Spleen (tissue), 11 donors: ENCODE data around the gene GJC2. TPM values are rescaled to one million over a fixed set of nuclear protein-coding genes. Genes with fewer than 3 reads are reported as not detected.

Experiments used
- DNase-seq: peaks from one replicate; pipeline ENCODE4 v3.0.0-alpha.2; 2020
- H3K27ac ChIP-seq, 8 donors: fragments of 200-600 bp; sonication (generic) in 7 of 8; 1 replicate in 4 of 8; 2 replicates in 4 of 8; pipeline versions ENCODE4 v1.5.0 to v1.8.0; 2016 to 2021; ENCODE audit warnings: inconsistent platforms in 4 of 8, mild to moderate bottlenecking in 4 of 8, moderate library complexity in 1 of 8
- H3K27me3 ChIP-seq, 7 donors: fragments of 200-600 bp; sonication (generic) in 6 of 7; replicated peaks in 1 of 7; 1 replicate in 4 of 7; 2 replicates in 3 of 7; pipeline versions ENCODE4 v1.5.0 to v1.8.0; 2016 to 2021; ENCODE audit warnings: inconsistent platforms in 3 of 7, mild to moderate bottlenecking in 1 of 7
- H3K36me3 ChIP-seq, 6 donors: fragments of 200-600 bp; sonication (generic) in 5 of 6; 1 replicate in 4 of 6; 2 replicates in 2 of 6; pipeline versions ENCODE4 v1.5.0 to v1.8.0; 2016 to 2021; ENCODE audit warnings: inconsistent platforms in 2 of 6
- H3K4me1 ChIP-seq, 6 donors: fragments of 200-600 bp; sonication (generic) in 5 of 6; 1 replicate in 3 of 6; 2 replicates in 3 of 6; pipeline versions ENCODE4 v1.5.0 to v1.8.0; 2016 to 2021; ENCODE audit warnings: inconsistent platforms in 3 of 6
- H3K4me3 ChIP-seq, 8 donors: fragments of 200-600 bp; sonication (generic) in 7 of 8; 1 replicate in 4 of 8; 2 replicates in 4 of 8; pipeline versions ENCODE4 v1.5.0 to v1.8.0; 2016 to 2021; ENCODE audit warnings: inconsistent platforms in 4 of 8, mild to moderate bottlenecking in 4 of 8, moderate library complexity in 2 of 8
- H3K9me3 ChIP-seq, 8 donors: fragments of 200-600 bp; sonication (generic) in 7 of 8; 1 replicate in 4 of 8; 2 replicates in 4 of 8; pipeline versions ENCODE4 v1.5.0 to v1.8.0; 2016 to 2021; ENCODE audit warnings: inconsistent platforms in 4 of 8
- POLR2A ChIP-seq, 3 donors: fragments of 450-650 bp; IDR thresholded peaks; one replicate each; pipeline ENCODE4 v1.5.1; 2017; ENCODE audit warnings: antibody characterized with exemption in 3 of 3, mild to moderate bottlenecking in 1 of 3
- POLR2AphosphoS5 ChIP-seq, 3 donors: sonication (generic); formaldehyde crosslinking; IDR thresholded peaks; one replicate each; pipeline ENCODE4 v1.5.1; 2017; ENCODE audit warnings: antibody characterized with exemption in 3 of 3
- WGBS, 5 donors: extraction: QIAGEN DNeasy Blood & Tissue Kit in 3 of 5; methylation state at CpG; one replicate each; pipeline versions ENCODE4 v1.1.5 to v1.1.7; 2013 to 2018; 5-methylcytosine and 5-hydroxymethylcytosine counted together
- intact Hi-C: fragments of 100-400 bp; cut with DNase I; formaldehyde crosslinking; loops from one replicate; pipeline ENCODE4 v1.15.0; 2023; ENCODE audit warnings: low total_unique reads
- polyA plus RNA-seq, 3 donors: library from polyadenylated mRNA; stranded (reverse); fragments of 200-250 nt; gene quantifications; one replicate each; pipeline ENCODE4 v1.2.1, GENCODE V29; 2013
- total RNA-seq, 7 donors: library from RNA; depleted of rRNA in 3 of 7; stranded (reverse); fragments of >200 nt in 3 of 7; fragmentation: NEBNext Ultra II Directional in 4 of 7; extraction: Animal tissue kit (Norgen Biotek cat#: 25700) in 4 of 7; gene quantifications; one replicate each; pipeline versions ENCODE4 v1.1.0 to v1.2.1, GENCODE V29; 2016 to 2021
- TF ChIP-seq, protein P1 (sequence below), 11 experiments: fragments of 200-600 bp in 7 of 11; fragments of 450-650 bp in 4 of 11; sonication (generic) in 4 of 11; IDR thresholded peaks in 8 of 11; conservative IDR thresholded peaks in 3 of 11; 1 replicate in 7 of 11; 2 replicates in 4 of 11; pipeline versions ENCODE4 v1.4.0 to v1.8.0; 2016 to 2021; ENCODE audit warnings: antibody characterized with exemption in 11 of 11, inconsistent platforms in 4 of 11, mild to moderate bottlenecking in 1 of 11
- donor health status: healthy with polysubstance abuse.
- donor health status: DM: no; HTN: no; CAD: no; lungs with moderate emphysema.
- donor health status: DM: no; HTN: no; CAD: no.
- donor health status: Bipolar disorder and iron deficiency.
- donor health status: healthy.
- donor health status: DM: no; HTN: no; CAD: no.
- donor health status: DM: yes; HTN: yes; CAD: no.

The GJC2 gene
- total and polyA plus RNA-seq, 10 donors = 0.35 to 3.5 (median 1.3) TPM

GRCh38 chr1:228162286-228163006 is 12.7 kb downstream of the GJC2 start:
- Histone ChIP-seq H3K4me3 (no peak overlapping the region), H3K36me3 (no peaks in the 10 kb centered on the region), H3K4me1 (peaks cover 19 to 56% (median 42%) of the 10 kb centered on the region in 6 donors), H3K27ac (peak overlapping the region; percentile 28 to 100 (median 78)), H3K9me3 (no peaks in the 10 kb centered on the region), H3K27me3 (peaks cover 0 to 24% (median 0%) of the 10 kb centered on the region in 7 donors)
- TF ChIP-seq POLR2A (IDR thresholded peaks at IDR 0.05) (no peak), POLR2AphosphoS5 (IDR thresholded peaks at IDR 0.05) (peak in 2 of 3 donors; percentile 44 to 58)
- TF ChIP-seq, protein P1, sequence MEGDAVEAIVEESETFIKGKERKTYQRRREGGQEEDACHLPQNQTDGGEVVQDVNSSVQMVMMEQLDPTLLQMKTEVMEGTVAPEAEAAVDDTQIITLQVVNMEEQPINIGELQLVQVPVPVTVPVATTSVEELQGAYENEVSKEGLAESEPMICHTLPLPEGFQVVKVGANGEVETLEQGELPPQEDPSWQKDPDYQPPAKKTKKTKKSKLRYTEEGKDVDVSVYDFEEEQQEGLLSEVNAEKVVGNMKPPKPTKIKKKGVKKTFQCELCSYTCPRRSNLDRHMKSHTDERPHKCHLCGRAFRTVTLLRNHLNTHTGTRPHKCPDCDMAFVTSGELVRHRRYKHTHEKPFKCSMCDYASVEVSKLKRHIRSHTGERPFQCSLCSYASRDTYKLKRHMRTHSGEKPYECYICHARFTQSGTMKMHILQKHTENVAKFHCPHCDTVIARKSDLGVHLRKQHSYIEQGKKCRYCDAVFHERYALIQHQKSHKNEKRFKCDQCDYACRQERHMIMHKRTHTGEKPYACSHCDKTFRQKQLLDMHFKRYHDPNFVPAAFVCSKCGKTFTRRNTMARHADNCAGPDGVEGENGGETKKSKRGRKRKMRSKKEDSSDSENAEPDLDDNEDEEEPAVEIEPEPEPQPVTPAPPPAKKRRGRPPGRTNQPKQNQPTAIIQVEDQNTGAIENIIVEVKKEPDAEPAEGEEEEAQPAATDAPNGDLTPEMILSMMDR (IDR thresholded peaks at IDR 0.05 in 8 of 11, conservative IDR thresholded peaks at IDR 0.05 in 3 of 11) = peak in 1 of 11 experiments; percentile 5
- peak; percentile 82 for DNase-seq
- 19 to 35% (median 28%) methylated on average over 8 to 14 of the region's 14 CpGs for WGBS, 5 donors
- intact Hi-C loops = no loop called here

DNA sequence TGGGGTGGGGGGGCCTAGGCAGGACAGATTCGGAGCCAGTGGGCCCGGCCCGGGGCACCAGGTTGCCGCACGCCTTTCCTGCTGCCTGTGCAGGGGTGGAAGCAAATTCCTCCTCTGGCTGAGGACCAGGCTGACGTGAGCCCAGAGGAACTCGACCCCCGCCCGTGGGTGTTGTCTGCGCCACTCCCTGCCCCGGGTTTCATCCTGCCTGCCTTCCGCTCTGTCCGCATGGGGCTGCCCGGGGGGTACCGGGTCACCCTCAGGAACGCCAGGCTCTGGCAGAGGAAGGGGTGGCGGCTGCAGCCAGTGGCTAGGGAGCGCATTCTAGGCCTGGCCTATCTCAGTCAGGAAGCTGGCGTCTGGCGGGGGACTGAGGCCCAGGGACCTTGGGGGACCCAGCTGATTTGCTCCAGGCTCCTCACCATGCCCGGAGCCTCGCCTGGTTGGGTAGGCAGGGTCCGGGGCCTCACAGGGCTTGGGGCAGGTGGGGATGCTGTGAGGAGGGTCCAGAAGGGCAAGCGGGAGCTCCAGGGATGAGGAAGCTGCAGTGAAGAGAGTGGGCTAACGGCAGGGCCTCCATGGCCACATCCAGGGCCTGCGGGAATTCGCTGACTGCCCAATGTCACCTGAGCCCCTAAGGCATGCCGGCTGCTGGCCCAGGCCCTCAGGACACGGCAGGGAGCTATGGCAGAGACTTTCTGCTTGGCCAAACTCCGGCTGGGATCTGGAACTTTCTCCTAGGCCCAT is 13.4 kb downstream of the GJC2 start:
- Histone ChIP-seq H3K4me3 (no peak overlapping the region), H3K9me3 (no peaks in the 10 kb centered on the region), H3K4me1 (peaks cover 19 to 60% (median 39%) of the 10 kb centered on the region in 6 donors), H3K27me3 (peaks cover 0 to 22% (median 0%) of the 10 kb centered on the region in 7 donors), H3K36me3 (peaks cover 0 to 4% (median 0%) of the 10 kb centered on the region in 6 donors), H3K27ac (peak overlapping the region; percentile 28 to 100 (median 78))
- WGBS, 5 donors = 38 to 71% (median 43%) methylated on average over 9 to 30 of the region's 30 CpGs
- peak; percentile 87 for DNase-seq
- intact Hi-C loops = no loop called here
- TF ChIP-seq, protein P1 (IDR thresholded peaks at IDR 0.05 in 8 of 11, conservative IDR thresholded peaks at IDR 0.05 in 3 of 11) = no peak
- no peak for TF ChIP-seq POLR2A (IDR thresholded peaks at IDR 0.05)
- TF ChIP-seq POLR2AphosphoS5 (IDR thresholded peaks at IDR 0.05) = peak; percentile 60 to 81 (median 77)

DNA sequence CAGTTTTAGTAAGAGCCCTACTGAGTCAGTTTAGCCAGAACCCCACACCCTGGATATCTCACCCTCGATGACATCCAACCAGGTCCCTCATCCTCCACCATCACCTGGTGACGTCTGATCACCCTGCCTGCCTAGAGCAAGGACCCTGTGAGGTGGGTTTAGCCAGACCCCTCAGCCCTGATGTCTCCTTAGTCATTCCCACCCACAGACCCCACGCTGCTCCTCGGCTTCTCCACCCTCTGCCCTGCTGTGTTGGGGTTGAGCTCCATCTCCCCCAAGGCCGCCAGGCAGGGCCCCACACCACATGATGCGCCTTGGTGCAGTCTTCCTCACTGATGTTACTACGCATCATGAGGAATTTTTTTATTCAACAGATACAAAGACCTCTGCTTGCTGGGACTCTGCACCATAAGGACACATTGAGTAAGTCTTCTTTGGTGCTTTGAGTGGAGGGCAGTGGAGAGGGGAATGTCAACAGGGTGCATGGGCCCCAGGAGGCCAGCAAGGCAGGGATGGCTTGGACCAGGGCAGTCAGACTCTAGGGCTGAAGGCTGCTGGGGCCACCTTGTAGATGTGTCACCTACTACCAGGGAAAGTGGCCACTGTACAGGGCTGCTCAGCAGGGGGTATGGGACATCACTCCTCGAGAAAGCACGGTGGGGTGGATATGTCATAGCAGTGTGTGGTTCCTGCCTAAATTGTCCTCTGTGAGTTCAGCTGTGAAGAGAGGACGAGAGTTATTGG is 14.2 kb downstream of the GJC2 start:
- intact Hi-C loops = no loop called here
- peak overlapping the region in 7 of 8 donors; percentile 67 to 100 (median 100) for H3K27ac ChIP-seq
- 90 to 96% (median 91%) methylated on average over 10 of the region's 10 CpGs for WGBS, 5 donors
- H3K27me3 ChIP-seq = peaks cover 0 to 19% (median 0%) of the 10 kb centered on the region in 7 donors
- H3K36me3 ChIP-seq = peaks cover 0 to 11% (median 0%) of the 10 kb centered on the region in 6 donors
- no peak for TF ChIP-seq POLR2A (IDR thresholded peaks at IDR 0.05)
- TF ChIP-seq, protein P1 (IDR thresholded peaks at IDR 0.05 in 8 of 11, conservative IDR thresholded peaks at IDR 0.05 in 3 of 11) = no peak
- no peak for TF ChIP-seq POLR2AphosphoS5 (IDR thresholded peaks at IDR 0.05)
- H3K4me1 ChIP-seq = peaks cover 19 to 66% (median 39%) of the 10 kb centered on the region in 6 donors
- no peak overlapping the region for H3K4me3 ChIP-seq
- no peaks in the 10 kb centered on the region for H3K9me3 ChIP-seq
- DNase-seq = peak; percentile 77
